ENCODE results near the gene SPATA31E1. TPM values are rescaled to one million over a fixed set of nuclear protein-coding genes. Genes with fewer than 3 reads are reported as not detected.

SPATA31E1 gene
- total and polyA plus RNA-seq, 10 of the 15 experiments (the other 5 are each of a cell fraction or from before 2014, with no cell fraction given) = not detected

GRCh38 chr9:87887661-87888480, 5.2 kb downstream of the SPATA31E1 start:
- FAIRE-seq = no peak
- intact Hi-C loops (cut with micrococcal nuclease; ENCODE audit: unreplicated experiment) = no loop called here
- Histone ChIP-seq H2AFZ (ENCODE audit: control insufficient read depth, low read depth, low read length) (no peak overlapping the region), H3K27me3 (replicated peaks in 1 of 2; ENCODE audit: control insufficient read depth in 2 of 2, insufficient read depth in 2 of 2, low read length in 1 of 2) (no peaks in the 10 kb centered on the region), H3K4me3 (no peak overlapping the region), H3K36me3 (ENCODE audit: control insufficient read depth in 2 of 2, insufficient read depth in 2 of 2, low read length in 1 of 2) (no peaks in the 10 kb centered on the region), H3K4me1 (ENCODE audit: control insufficient read depth, insufficient read depth, low read length) (no peaks in the 10 kb centered on the region), H4K20me1 (ENCODE audit: control insufficient read depth, insufficient read depth) (no peaks in the 10 kb centered on the region), H3K9me3 (replicated peaks; ENCODE audit: control insufficient read depth, insufficient read depth, low read length) (no peaks in the 10 kb centered on the region), H3K27ac (ENCODE audit: control insufficient read depth, insufficient read depth) (no peak overlapping the region), H3K4me2 (ENCODE audit: control insufficient read depth, insufficient read depth) (no peak overlapping the region), H3K9ac (ENCODE audit: control insufficient read depth, insufficient read depth, low read length) (no peak overlapping the region), H3K79me2 (ENCODE audit: control insufficient read depth, insufficient read depth, low read length) (no peaks in the 10 kb centered on the region)
- DNase-seq (ENCODE audit: low read depth, low spot score) = no peak
- CTCF ChIA-PET = no interaction called here
- SMC1A ChIA-PET (ENCODE audit: uncharacterized antibody, unreplicated experiment) = no interaction called here
- TF ChIP-seq ATF2 (IDR thresholded peaks at IDR 0.05; ENCODE audit: low read length) (no peak), ZNF24 (IDR thresholded peaks at IDR 0.05) (no peak), ETV6 (conservative IDR thresholded peaks at IDR 0.05 in 1 of 2, IDR thresholded peaks at IDR 0.05 in 1 of 2; ENCODE audit: borderline replicate concordance in 1 of 2, low read depth in 1 of 2) (no peak), USF2 (IDR thresholded peaks at IDR 0.05; ENCODE audit: borderline replicate concordance, low read depth, low read length) (no peak), IKZF1 (conservative IDR thresholded peaks at IDR 0.05) (no peak), KAT2A (conservative IDR thresholded peaks at IDR 0.05; ENCODE audit: control insufficient read depth, low read depth, low read length) (no peak), JUNB (IDR thresholded peaks at IDR 0.05) (no peak)
- TF ChIP-seq, protein P1, sequence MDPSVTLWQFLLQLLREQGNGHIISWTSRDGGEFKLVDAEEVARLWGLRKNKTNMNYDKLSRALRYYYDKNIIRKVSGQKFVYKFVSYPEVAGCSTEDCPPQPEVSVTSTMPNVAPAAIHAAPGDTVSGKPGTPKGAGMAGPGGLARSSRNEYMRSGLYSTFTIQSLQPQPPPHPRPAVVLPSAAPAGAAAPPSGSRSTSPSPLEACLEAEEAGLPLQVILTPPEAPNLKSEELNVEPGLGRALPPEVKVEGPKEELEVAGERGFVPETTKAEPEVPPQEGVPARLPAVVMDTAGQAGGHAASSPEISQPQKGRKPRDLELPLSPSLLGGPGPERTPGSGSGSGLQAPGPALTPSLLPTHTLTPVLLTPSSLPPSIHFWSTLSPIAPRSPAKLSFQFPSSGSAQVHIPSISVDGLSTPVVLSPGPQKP (IDR thresholded peaks at IDR 0.05; ENCODE audit: low read depth, low read length) = no peak
- POLR2A ChIA-PET = no interaction called here
- RAD21 ChIA-PET (ENCODE audit: unreplicated experiment) = no interaction called here
- BruUV-seq (replicated peaks) = no TSS peak
- 52% methylated on average over 13 of the region's 13 CpGs for WGBS (ENCODE audit: insufficient coverage, insufficient replicate concordance, low lambda C conversion rate, missing lambda C conversion rate)
- in situ Hi-C loops (cut with MboI) = no loop called here
- no peak for ATAC-seq

Measured in GM12878 (cell line).